22Rv1 (cell line): ENCODE measurements around the gene FHL3.

Experiments used
- H3K27ac ChIP-seq: fragments of 450-650 bp; 2 replicates; pipeline ENCODE4 v1.5.1; 2017
- ZFX ChIP-seq: fragments of 450-650 bp; IDR thresholded peaks from 2 replicates; pipeline ENCODE4 v1.6.1; 2017; ENCODE audit warnings: antibody characterized with exemption, borderline replicate concordance
- TF ChIP-seq, protein P1 (sequence below): fragments of 450-650 bp; IDR thresholded peaks from 2 replicates; pipeline ENCODE4 v1.5.1; 2017; ENCODE audit warnings: mild to moderate bottlenecking

The FHL3 gene, protein sequence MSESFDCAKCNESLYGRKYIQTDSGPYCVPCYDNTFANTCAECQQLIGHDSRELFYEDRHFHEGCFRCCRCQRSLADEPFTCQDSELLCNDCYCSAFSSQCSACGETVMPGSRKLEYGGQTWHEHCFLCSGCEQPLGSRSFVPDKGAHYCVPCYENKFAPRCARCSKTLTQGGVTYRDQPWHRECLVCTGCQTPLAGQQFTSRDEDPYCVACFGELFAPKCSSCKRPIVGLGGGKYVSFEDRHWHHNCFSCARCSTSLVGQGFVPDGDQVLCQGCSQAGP

DNA sequence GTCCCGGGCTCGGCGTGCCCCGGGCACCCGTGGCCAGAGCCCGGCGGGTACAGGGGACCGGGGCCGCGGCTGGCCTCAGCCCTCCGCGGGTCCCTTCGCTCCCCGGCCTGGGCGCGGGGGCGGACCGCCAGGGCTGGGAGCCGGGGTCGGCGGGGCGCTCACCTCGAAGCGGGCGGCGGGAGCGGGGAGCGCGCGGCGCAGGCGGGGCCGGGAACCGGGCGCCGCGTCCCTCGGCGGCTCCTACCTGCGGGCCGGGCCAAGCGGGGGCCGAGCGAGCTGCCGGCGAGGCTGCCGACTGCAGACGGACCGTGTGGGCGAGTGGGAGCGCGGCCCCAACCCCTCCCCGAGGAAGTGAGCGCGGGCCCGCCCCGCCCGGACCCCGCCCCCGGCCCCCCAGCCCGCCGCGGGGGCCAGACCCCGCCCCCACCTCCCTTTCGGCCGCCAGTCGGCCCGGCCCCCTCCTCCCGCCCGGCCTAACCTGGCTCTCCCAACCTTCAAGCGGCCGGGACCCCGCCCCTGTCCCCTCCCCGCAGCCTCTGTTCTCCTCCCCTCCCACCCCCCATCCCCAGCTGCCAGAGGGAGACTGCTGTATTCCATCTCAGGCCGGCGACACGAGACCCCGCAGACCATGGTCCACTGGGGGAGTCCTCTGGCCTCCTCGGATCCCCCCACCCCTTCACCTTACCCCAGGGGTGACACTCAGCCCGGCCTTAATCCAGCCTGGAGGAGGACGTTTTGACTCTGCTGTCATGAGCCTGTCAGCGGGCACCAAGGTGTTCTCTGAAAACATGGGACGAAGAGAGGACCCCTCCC is at the start of gene FHL3:
Gene FHL3 (minus strand): TSS at position 320 of the 813 bp plus-strand sequence. CDS start 6,102 bp downstream, outside the sequence.
- TF ChIP-seq, protein P1, sequence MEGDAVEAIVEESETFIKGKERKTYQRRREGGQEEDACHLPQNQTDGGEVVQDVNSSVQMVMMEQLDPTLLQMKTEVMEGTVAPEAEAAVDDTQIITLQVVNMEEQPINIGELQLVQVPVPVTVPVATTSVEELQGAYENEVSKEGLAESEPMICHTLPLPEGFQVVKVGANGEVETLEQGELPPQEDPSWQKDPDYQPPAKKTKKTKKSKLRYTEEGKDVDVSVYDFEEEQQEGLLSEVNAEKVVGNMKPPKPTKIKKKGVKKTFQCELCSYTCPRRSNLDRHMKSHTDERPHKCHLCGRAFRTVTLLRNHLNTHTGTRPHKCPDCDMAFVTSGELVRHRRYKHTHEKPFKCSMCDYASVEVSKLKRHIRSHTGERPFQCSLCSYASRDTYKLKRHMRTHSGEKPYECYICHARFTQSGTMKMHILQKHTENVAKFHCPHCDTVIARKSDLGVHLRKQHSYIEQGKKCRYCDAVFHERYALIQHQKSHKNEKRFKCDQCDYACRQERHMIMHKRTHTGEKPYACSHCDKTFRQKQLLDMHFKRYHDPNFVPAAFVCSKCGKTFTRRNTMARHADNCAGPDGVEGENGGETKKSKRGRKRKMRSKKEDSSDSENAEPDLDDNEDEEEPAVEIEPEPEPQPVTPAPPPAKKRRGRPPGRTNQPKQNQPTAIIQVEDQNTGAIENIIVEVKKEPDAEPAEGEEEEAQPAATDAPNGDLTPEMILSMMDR = no peak
- no peak for TF ChIP-seq ZFX
- H3K27ac ChIP-seq = no peak within 1 kb of the TSS

DNA sequence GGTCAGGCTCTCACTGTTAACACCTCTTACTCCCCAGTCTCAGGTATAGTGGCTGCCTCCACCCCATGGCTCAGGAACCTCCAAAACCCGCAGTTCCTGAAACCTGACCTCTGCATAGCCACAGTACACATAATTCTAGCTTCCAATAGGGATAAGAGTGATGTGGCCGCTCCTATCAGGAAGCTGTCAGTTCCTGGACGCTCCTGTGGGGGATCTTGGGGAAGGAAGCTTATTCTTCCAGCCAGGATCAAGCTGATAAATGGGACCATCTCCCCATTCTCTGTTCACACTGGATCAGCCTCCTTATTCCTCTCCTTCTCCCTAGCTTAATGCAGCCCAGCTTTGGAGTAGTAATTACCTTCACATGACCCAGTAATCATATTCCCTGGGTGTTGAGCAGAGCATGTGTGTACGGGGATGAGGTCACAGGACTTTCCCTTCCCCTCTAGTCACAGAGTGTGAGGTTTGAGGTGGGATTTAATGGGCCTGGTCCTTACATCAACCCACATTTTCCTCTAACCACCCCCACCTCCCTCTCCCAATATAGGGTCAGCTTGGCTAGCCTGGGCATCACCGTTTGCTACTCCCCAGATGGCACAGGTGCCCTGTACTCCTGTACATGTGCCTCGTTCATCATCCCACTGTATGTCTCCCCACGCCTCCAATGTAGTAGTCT is 48.2 kb upstream of the FHL3 start:
- H3K27ac ChIP-seq = no peak overlapping the region
- no peak for TF ChIP-seq ZFX
- TF ChIP-seq, protein P1 = no peak

DNA sequence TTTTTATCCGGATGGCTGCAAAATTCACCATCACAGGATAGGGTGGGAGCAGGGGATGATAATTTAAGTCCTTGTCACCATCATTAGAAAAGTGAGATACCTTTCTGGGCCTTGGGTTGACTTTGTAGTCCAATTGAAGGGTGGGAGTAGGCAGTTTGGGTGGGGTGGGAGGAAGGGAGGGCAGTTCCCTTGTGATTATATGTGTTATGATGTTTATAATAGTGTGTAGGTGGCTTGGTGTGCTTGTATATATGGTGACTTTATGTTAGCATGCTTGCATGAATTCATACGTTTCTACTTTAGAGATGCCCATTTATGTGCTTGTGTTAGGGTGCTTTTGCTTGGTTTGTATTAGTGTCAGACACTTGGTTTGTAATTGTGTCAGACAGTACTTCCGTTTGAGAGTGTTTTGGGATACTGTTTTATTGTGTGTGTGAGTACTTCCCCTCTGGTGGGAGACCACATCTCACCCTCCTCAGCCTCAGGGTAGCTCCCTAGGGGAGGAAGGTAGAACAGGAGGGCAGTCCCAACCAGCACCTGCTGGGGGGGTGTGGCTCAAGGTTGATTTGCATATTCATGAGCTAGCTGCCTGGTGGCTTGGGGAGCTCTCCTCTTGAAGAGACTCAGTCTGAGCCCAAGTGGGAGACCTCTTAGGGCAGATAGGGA is 47.6 kb upstream of the FHL3 start:
- no peak for TF ChIP-seq ZFX
- TF ChIP-seq, protein P1 = no peak
- no peak overlapping the region for H3K27ac ChIP-seq

DNA sequence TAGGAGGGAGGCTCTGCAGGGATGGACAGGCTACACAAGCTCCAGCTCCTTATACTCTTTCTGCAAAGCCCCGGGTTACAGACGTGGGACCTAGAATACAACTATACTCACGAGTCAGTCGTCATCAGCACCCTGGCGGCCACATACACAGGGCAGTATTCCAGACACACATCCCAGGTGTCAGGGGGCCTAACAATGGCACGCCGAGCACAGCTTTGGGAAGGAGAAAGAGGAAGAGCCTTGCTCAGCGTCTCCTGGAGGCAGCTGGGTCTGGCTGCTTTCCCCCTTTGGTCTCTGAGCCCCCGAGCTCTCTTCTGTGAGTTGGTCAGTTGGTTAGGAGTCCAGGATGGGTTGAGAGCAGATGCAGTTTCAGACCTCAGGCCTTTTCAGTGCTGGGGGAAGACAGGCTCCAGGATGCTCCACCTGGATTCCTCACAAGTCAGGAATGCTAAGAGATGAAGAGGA is 45.8 kb upstream of the FHL3 start:
- H3K27ac ChIP-seq = no peak overlapping the region

DNA sequence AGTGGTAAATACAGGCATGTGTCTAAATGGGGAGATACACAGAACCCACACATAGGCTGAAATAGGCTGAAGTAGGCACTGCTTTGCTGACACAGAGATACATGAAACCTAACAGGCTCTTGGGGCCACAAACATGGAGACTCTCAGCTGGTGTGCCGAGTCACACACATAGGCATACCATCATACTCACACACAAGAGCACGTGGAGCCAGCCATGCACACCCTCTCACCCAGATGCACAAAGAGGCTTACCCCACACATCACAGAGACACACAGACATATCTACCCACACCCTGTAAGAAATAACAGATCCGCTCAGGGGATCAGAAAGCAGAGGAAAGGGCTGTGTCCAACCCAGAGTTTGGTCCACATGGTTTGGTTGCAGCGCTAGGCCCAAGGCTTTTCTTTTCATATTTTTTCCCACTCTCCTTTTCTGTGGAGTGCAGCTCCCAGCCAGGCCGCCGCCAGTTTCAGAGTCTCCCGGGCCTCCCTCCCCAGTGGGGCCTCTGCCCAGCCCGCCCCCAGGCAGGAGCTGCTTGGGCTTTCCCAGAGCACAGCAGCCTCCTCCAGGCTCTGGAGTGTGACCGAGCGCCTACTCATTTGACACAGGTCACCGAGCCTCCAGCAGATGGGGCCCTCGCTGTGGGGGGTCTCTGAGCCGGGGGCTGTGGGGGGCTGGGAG is 45.2 kb upstream of the FHL3 start:
- H3K27ac ChIP-seq = no peak overlapping the region
- TF ChIP-seq, protein P1 = no peak
- no peak for TF ChIP-seq ZFX

More for the DNA sequence above, 45.8 kb upstream of the FHL3 start:
- TF ChIP-seq, protein P1 = no peak
- no peak for TF ChIP-seq ZFX

DNA sequence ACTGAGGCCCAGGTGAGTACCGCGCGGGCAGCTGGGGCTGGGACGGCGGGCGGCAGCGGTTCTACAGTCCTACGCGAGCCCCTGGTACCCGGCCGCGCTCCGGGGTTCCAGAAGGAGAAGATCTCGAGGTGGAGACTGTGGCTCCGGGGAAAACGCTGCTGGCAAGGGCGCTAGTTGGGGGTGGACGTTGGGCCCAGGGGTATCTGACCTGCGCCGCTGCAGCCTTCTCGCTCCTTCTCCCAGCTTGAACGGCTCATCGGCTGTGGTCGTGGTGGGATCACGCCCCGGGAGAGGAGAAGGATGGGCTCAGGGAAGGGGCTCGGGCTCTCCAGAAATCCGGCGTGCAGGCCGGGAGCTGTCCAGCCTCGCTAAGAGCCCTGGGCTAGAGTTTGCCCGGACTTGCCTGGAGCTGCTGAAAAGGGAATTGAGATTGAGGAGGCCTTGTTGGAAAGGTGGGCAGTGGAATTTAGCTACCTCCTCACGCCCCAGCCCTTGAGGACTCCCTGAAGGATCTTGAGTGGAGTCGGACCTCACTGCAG is 42.4 kb upstream of the FHL3 start:
- no peak for TF ChIP-seq ZFX
- TF ChIP-seq, protein P1 = no peak
- no peak overlapping the region for H3K27ac ChIP-seq
